Esophagus squamous epithelium (tissue), 5 donors: ENCODE measurements around the gene ACTN2. TPM values are rescaled to one million over a fixed set of nuclear protein-coding genes. Genes with fewer than 3 reads are reported as not detected.

Experiments
- DNase-seq: peaks from one replicate; lab custom pipeline; 2025; lab: John Stamatoyannopoulos, UW
- H3K27ac ChIP-seq, 4 donors: fragments of 200-600 bp; sonication (generic); one replicate each; pipeline ENCODE4 v1.5.1; 2016 to 2019; ENCODE audit warnings: mild to moderate bottlenecking in 1 of 4
- H3K27me3 ChIP-seq, 4 donors: fragments of 200-600 bp; sonication (generic); 1 replicate in 3 of 4; 2 replicates in 1 of 4; pipeline versions ENCODE4 v1.5.1 to v1.6.0; 2017 to 2021; ENCODE audit warnings: antibody characterized with exemption in 1 of 4
- H3K36me3 ChIP-seq, 3 donors: fragments of 200-600 bp; sonication (generic); one replicate each; pipeline ENCODE4 v1.5.1; 2016 to 2019
- H3K4me1 ChIP-seq, 3 donors: fragments of 200-600 bp; sonication (generic); one replicate each; pipeline ENCODE4 v1.5.1; 2017 to 2019
- H3K4me3 ChIP-seq, 4 donors: fragments of 200-600 bp; sonication (generic); 1 replicate in 3 of 4; 2 replicates in 1 of 4; pipeline ENCODE4 v1.5.1; 2016 to 2019; ENCODE audit warnings: mild to moderate bottlenecking in 2 of 4, moderate library complexity in 1 of 4
- H3K9me3 ChIP-seq, 3 donors: fragments of 200-600 bp; sonication (generic); one replicate each; pipeline ENCODE4 v1.5.1; 2016 to 2019
- CTCF ChIP-seq, 6 experiments: fragments of 450-650 bp in 4 of 6; fragments of 200-600 bp in 2 of 6; sonication (generic) in 2 of 6; IDR thresholded peaks; one replicate each; pipeline ENCODE4 v1.5.1; 2016 to 2019; ENCODE audit warnings: antibody characterized with exemption in 6 of 6, mild to moderate bottlenecking in 4 of 6, moderate library complexity in 4 of 6
- POLR2A ChIP-seq, 4 donors: fragments of 450-650 bp; IDR thresholded peaks; one replicate each; pipeline ENCODE4 v1.6.1; 2017; ENCODE audit warnings: antibody characterized with exemption in 4 of 4, mild to moderate bottlenecking in 4 of 4, moderate library complexity in 3 of 4
- WGBS, 2 donors: methylation state at CpG; one replicate each; pipeline ENCODE4 v1.1.5; 2018; 5-methylcytosine and 5-hydroxymethylcytosine counted together
- intact Hi-C: fragments of 100-400 bp; cut with DNase I; formaldehyde crosslinking; loops from one replicate; pipeline ENCODE4 v1.15.0; 2022
- total RNA-seq, 4 donors: library from RNA; depleted of rRNA; stranded (reverse); fragments of >200 nt; gene quantifications; one replicate each; pipeline ENCODE4 v1.1.0, GENCODE V29; 2016
- donor health status: DM: yes; HTN: yes; CAD: no.

ACTN2 gene
- total RNA-seq, 4 donors from 2014 or later, result 0.47 to 1.3 TPM; not detected in 2

- Histone ChIP-seq H3K4me1 (no peaks in the 10 kb centered on the region), H3K27ac (no peak overlapping the region), H3K4me3 (no peak overlapping the region), H3K27me3 (no peaks in the 10 kb centered on the region), H3K36me3 (no peaks in the 10 kb centered on the region), H3K9me3 (no peaks in the 10 kb centered on the region)
- no peak for DNase-seq
- no peak for TF ChIP-seq CTCF (IDR thresholded peaks at IDR 0.05)
- no peak for TF ChIP-seq POLR2A (IDR thresholded peaks at IDR 0.05)
- WGBS, 2 donors, result 34 to 58% methylated on average over 8 of the region's 8 CpGs
- intact Hi-C loops, result no loop called here
These were observed 48.0 kb downstream of the ACTN2 start for GRCh38 chr1:236734141-236734765.

GRCh38 chr1:236736761-236737160 is 50.5 kb downstream of the ACTN2 start:
- H3K4me3 ChIP-seq, result no peak overlapping the region
- TF ChIP-seq CTCF (IDR thresholded peaks at IDR 0.05), result no peak
- no peak for TF ChIP-seq POLR2A (IDR thresholded peaks at IDR 0.05)
- no peaks in the 10 kb centered on the region for H3K9me3 ChIP-seq
- H3K4me1 ChIP-seq, result no peaks in the 10 kb centered on the region
- no peaks in the 10 kb centered on the region for H3K36me3 ChIP-seq
- intact Hi-C loops, result no loop called here
- H3K27ac ChIP-seq, result no peak overlapping the region
- no peak for DNase-seq
- 75 to 85% methylated on average over 14 to 15 of the region's 15 CpGs for WGBS, 2 donors
- no peaks in the 10 kb centered on the region for H3K27me3 ChIP-seq

GRCh38 chr1:236741753-236742152 is 55.5 kb downstream of the ACTN2 start:
- Histone ChIP-seq H3K27me3 (no peaks in the 10 kb centered on the region), H3K36me3 (no peaks in the 10 kb centered on the region), H3K4me1 (no peaks in the 10 kb centered on the region), H3K9me3 (no peaks in the 10 kb centered on the region), H3K4me3 (no peak overlapping the region), H3K27ac (no peak overlapping the region)
- WGBS, 2 donors, result 69 to 71% methylated on average over 11 of the region's 11 CpGs
- TF ChIP-seq CTCF (IDR thresholded peaks at IDR 0.05) (no peak), POLR2A (IDR thresholded peaks at IDR 0.05) (no peak)
- intact Hi-C loops, result no loop called here
- DNase-seq, result no peak

- intact Hi-C loops, result no loop called here
- no peak for TF ChIP-seq POLR2A (IDR thresholded peaks at IDR 0.05)
- no peak for TF ChIP-seq CTCF (IDR thresholded peaks at IDR 0.05)
- DNase-seq, result no peak
- H3K4me1 ChIP-seq, result no peaks in the 10 kb centered on the region
- no peaks in the 10 kb centered on the region for H3K36me3 ChIP-seq
- no peak overlapping the region for H3K27ac ChIP-seq
- no peak overlapping the region for H3K4me3 ChIP-seq
- no peaks in the 10 kb centered on the region for H3K9me3 ChIP-seq
- WGBS, 2 donors, result 81 to 90% methylated on average over 10 of the region's 10 CpGs
- H3K27me3 ChIP-seq, result no peaks in the 10 kb centered on the region
These were observed 56.3 kb downstream of the ACTN2 start for GRCh38 chr1:236742421-236743160.

GRCh38 chr1:236744533-236744932 is 58.2 kb downstream of the ACTN2 start:
- Histone ChIP-seq H3K36me3 (no peaks in the 10 kb centered on the region), H3K4me3 (no peak overlapping the region), H3K27me3 (no peaks in the 10 kb centered on the region), H3K4me1 (no peaks in the 10 kb centered on the region), H3K9me3 (no peaks in the 10 kb centered on the region), H3K27ac (no peak overlapping the region)
- TF ChIP-seq CTCF (IDR thresholded peaks at IDR 0.05), result no peak
- TF ChIP-seq POLR2A (IDR thresholded peaks at IDR 0.05), result no peak
- intact Hi-C loops, result no loop called here
- WGBS, 2 donors, result 87 to 93% methylated on average over 22 of the region's 22 CpGs
- DNase-seq, result no peak
